ENCODE results near the gene STX19.

DNA sequence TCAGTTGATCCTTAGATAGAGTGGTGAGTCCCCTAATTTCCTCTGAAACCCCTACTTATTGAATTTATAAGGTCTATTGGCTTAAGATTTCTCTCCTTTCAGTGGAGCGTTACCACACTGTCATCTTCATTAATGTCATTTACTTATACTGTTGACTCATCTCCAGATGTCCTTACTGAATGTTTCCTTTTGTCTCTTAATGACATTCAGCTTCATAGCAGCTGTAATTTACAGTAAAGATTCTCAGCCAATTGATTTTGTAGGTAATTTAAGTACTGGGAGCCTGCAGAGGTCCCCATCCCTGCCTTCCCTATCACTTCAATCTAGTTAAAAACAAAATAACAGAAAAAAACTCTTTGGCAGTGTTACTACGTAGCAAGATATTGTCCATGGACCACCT lies 18.8 kb downstream of the STX19 start:
- TF ChIP-seq, protein P1, sequence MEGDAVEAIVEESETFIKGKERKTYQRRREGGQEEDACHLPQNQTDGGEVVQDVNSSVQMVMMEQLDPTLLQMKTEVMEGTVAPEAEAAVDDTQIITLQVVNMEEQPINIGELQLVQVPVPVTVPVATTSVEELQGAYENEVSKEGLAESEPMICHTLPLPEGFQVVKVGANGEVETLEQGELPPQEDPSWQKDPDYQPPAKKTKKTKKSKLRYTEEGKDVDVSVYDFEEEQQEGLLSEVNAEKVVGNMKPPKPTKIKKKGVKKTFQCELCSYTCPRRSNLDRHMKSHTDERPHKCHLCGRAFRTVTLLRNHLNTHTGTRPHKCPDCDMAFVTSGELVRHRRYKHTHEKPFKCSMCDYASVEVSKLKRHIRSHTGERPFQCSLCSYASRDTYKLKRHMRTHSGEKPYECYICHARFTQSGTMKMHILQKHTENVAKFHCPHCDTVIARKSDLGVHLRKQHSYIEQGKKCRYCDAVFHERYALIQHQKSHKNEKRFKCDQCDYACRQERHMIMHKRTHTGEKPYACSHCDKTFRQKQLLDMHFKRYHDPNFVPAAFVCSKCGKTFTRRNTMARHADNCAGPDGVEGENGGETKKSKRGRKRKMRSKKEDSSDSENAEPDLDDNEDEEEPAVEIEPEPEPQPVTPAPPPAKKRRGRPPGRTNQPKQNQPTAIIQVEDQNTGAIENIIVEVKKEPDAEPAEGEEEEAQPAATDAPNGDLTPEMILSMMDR (IDR thresholded peaks at IDR 0.05; ENCODE audit: low read depth, low read length, poor library complexity, severe bottlenecking): no peak
- TF ChIP-seq EZH2phosphoT487 (IDR thresholded peaks at IDR 0.05; ENCODE audit: borderline replicate concordance, low read length): no peak
